GM12872 (cell line): ENCODE data around the gene HSD3B2.

Experiments
- CTCF ChIP-seq: IDR thresholded peaks from 3 replicates; pipeline ENCODE4 v1.5.1; 2011; ENCODE audit warnings: low read depth, mild to moderate bottlenecking, low read length, moderate library complexity; ENCODE audit not compliant: insufficient read depth

Gene HSD3B2

GRCh38 chr1:119469741-119470140 lies 54.8 kb downstream of the HSD3B2 start:
- TF ChIP-seq CTCF = no peak

GRCh38 chr1:119470377-119470776 lies 55.4 kb downstream of the HSD3B2 start:
- TF ChIP-seq CTCF = no peak

DNA sequence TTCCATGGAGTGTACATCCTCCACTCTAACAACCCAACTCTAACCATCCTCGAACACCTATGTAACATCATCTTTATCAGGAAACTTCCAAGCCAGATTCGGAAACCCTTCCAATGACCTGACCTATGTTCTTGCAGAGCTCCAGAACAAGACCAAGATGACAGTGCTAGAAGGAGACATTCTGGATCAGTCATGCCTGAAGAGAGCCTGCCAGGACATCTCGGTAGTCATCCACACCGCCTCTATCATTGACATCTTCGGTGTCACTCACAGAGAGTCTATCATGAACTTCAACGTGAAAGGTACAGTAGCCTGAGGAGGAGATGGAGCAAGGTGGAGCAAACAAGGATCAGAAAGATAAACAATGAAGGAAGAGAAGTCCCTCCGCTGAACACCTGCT lies 56.0 kb downstream of the HSD3B2 start:
- no peak for TF ChIP-seq CTCF

DNA sequence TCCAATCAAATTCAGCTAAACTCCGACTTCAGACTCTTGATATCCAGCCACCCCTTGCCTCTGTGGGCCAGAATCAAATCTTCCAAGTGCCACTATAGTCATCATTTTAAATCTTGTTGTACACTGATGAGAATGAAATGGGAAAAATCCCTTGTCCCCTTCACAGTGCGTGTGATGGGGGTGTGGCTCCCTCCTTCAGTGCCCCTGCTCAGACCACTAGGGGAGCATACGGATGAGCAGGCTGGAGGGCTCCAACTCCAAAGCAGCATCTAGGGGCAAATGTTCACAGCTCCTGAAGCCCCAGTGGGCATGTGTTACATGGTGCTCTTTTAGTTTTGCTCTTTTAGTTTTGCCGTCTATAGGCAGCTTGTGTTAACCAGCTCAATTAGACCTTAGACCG lies 56.6 kb downstream of the HSD3B2 start:
- no peak for TF ChIP-seq CTCF

- TF ChIP-seq CTCF = no peak
These were observed 57.3 kb downstream of the HSD3B2 start for GRCh38 chr1:119472080-119472818.
